ENCODE measurements around the gene GREB1. TPM values are rescaled to one million over a fixed set of nuclear protein-coding genes. Genes with fewer than 3 reads are reported as not detected.

Gene GREB1
- total and polyA plus RNA-seq, 2 of the 4 experiments (the other 2 are of a cell fraction): 0.05 TPM; not detected in 1

- no CpG with 5 or more reads among the region's 3 CpGs for WGBS, 2 experiments (ENCODE audit: extremely low coverage in 2 of 2, insufficient read length in 1 of 2)
- in situ Hi-C loops (cut with MboI; ENCODE audit: low sequenced_read_pairs): no loop called here
Observed at GRCh38 chr2:11488809-11489208, 45.0 kb upstream of the GREB1 start.

More at GRCh38 chr2:11488809-11489208, 45.0 kb upstream of the GREB1 start:
- Histone ChIP-seq H3K4me2 (ENCODE audit: low read depth, low read length) (no peak overlapping the region), H3K36me3 (ENCODE audit: control insufficient read depth, insufficient read depth, low read length) (no peaks in the 10 kb centered on the region), H2AK9ac (replicated peaks; ENCODE audit: low read depth, low read length, poor library complexity) (no peak overlapping the region), H2BK120ac (ENCODE audit: low read depth, low read length) (no peak overlapping the region), H2BK20ac (ENCODE audit: low read depth, low read length) (no peak overlapping the region), H3K79me1 (ENCODE audit: low read depth in 1 of 2, low read length in 2 of 2) (no peaks in the 10 kb centered on the region), H4K5ac (ENCODE audit: low read depth, low read length) (no peak overlapping the region), H2AFZ (replicated peaks; ENCODE audit: low read length, poor library complexity) (no peak overlapping the region), H4K20me1 (ENCODE audit: insufficient read depth, low read length) (no peaks in the 10 kb centered on the region), H3K4me1 (ENCODE audit: control insufficient read depth, insufficient read depth, low read length) (no peaks in the 10 kb centered on the region), H3K9ac (ENCODE audit: low read depth, low read length) (no peak overlapping the region), H3K27me3 (ENCODE audit: control insufficient read depth, insufficient read depth, low read length) (peaks cover 53% of the 10 kb centered on the region), H3K14ac (replicated peaks; ENCODE audit: low read depth, low read length) (no peak overlapping the region), H3K9me3 (ENCODE audit: control insufficient read depth, insufficient read depth, low read length) (no peaks in the 10 kb centered on the region), H3K4me3 (ENCODE audit: insufficient read depth, low read depth, low read length) (no peak overlapping the region), H2BK5ac (ENCODE audit: low read depth, low read length, poor library complexity, severe bottlenecking) (no peak overlapping the region), H3K56ac (ENCODE audit: extremely low read depth, insufficient read depth, low read length) (no peak overlapping the region), H4K8ac (ENCODE audit: low read depth in 2 of 2, low read length in 2 of 2) (no peak overlapping the region), H4K91ac (ENCODE audit: insufficient read depth, low read depth, low read length) (no peak overlapping the region), H3K4ac (ENCODE audit: low read depth, low read length) (no peak overlapping the region), H3K18ac (ENCODE audit: low read depth, low read length) (no peak overlapping the region), H3K9me1 (ENCODE audit: insufficient read depth, low read length) (no peaks in the 10 kb centered on the region), H3K27ac (ENCODE audit: insufficient read depth, low read length) (no peak overlapping the region), H3K23ac (ENCODE audit: low read depth, low read length) (no peak overlapping the region), H2AK5ac (ENCODE audit: low read depth, low read length) (no peak overlapping the region), H2BK15ac (ENCODE audit: low read depth, low read length) (no peak overlapping the region)
- intact Hi-C loops (cut with micrococcal nuclease) (no loop called here), dilution Hi-C loops (cut with HindIII; ENCODE audit: low sequenced_read_pairs, unreplicated experiment) (no loop called here)
- ATAC-seq (ENCODE audit: low read depth) (no peak), DNase-seq (no peak)
- CTCF ChIA-PET: no interaction called here
- no TSS peak for BruUV-seq (replicated peaks)
- POLR2A ChIA-PET (ENCODE audit: unreplicated experiment): no interaction called here
- TF ChIP-seq USF2 (IDR thresholded peaks at IDR 0.05; ENCODE audit: low read depth, low read length) (no peak), SMC3 (IDR thresholded peaks at IDR 0.05; ENCODE audit: low read depth, low read length) (no peak), CTCF (conservative IDR thresholded peaks at IDR 0.05; ENCODE audit: low read depth, low read length) (no peak), MAFK (IDR thresholded peaks at IDR 0.05; ENCODE audit: low read depth, low read length) (no peak), RFX5 (IDR thresholded peaks at IDR 0.05; ENCODE audit: low read depth, low read length) (no peak), FOS (IDR thresholded peaks at IDR 0.05; ENCODE audit: low read depth, low read length) (no peak), MAZ (IDR thresholded peaks at IDR 0.05; ENCODE audit: borderline replicate concordance, low read depth, low read length) (no peak), RAD21 (IDR thresholded peaks at IDR 0.05; ENCODE audit: low read length) (no peak), MXI1 (IDR thresholded peaks at IDR 0.05; ENCODE audit: borderline replicate concordance, low read depth, low read length) (no peak)

All from IMR-90 (cell line).